ENCODE measurements around the gene DUSP18.

- TF ChIP-seq CTCF (IDR thresholded peaks at IDR 0.05) (no peak), POLR2A (IDR thresholded peaks at IDR 0.05) (no peak)
These were observed 3.4 kb upstream of the DUSP18 start for GRCh38 chr22:30671071-30671470.

All from breast epithelium (tissue), 3 donors.